ENCODE data around the gene TCF7L1.

Gene TCF7L1

GRCh38 chr2:85263591-85263990 is 130.4 kb downstream of the TCF7L1 start:
- Histone ChIP-seq H3K27ac (peak overlapping the region in 1 of 2 donors; percentile 79), H3K4me3 (no peak overlapping the region)
- TF ChIP-seq CTCF (IDR thresholded peaks at IDR 0.05): no peak
- no peak for DNase-seq (ENCODE audit: low spot score)

DNA sequence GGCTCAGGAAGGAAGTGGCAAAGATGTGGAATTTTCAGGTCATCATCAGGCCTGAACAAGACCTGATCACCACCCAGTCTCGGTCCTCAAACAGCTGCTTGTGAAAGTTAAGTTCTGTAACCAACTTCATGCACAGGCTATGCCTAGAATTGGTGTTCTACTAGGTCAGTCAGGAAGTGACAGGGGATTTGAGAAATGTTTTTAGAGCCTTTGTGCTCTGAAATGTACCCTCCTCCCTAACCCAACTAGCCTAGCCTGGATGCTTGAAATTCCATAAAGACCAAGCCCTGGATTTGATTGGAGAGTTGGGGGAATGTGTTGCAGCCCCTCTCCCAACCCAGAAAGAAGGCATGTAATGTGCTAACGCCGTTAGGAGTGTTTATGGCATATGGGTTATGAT is 131.3 kb downstream of the TCF7L1 start:
- no peak overlapping the region for H3K4me3 ChIP-seq
- no peak for DNase-seq (ENCODE audit: low spot score)
- peak overlapping the region in 1 of 2 donors; percentile 79 for H3K27ac ChIP-seq
- no peak for TF ChIP-seq CTCF (IDR thresholded peaks at IDR 0.05)

DNA sequence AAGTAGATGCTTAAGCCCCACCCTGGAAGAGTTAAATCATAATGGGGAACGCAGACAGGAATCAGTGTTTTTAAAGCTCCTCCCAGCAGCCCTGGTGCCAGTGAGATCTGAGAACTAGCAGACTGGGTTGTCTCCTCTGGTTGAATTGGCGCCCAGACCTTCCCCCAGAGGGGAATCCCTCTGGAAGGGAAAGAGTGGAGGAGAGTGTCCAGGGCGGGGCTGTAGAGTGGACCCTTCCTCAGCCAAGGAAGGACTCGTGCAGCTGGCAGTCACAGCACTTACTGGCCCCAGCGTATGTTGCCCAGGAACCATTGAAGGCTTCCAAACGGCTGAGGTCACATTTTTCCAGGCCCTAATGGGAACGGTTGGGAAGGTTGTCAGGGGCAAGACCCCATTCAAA is 132.1 kb downstream of the TCF7L1 start:
- DNase-seq (ENCODE audit: low spot score): no peak
- peak overlapping the region; percentile 64 to 79 for H3K27ac ChIP-seq
- no peak overlapping the region for H3K4me3 ChIP-seq
- TF ChIP-seq CTCF (IDR thresholded peaks at IDR 0.05): no peak

DNA sequence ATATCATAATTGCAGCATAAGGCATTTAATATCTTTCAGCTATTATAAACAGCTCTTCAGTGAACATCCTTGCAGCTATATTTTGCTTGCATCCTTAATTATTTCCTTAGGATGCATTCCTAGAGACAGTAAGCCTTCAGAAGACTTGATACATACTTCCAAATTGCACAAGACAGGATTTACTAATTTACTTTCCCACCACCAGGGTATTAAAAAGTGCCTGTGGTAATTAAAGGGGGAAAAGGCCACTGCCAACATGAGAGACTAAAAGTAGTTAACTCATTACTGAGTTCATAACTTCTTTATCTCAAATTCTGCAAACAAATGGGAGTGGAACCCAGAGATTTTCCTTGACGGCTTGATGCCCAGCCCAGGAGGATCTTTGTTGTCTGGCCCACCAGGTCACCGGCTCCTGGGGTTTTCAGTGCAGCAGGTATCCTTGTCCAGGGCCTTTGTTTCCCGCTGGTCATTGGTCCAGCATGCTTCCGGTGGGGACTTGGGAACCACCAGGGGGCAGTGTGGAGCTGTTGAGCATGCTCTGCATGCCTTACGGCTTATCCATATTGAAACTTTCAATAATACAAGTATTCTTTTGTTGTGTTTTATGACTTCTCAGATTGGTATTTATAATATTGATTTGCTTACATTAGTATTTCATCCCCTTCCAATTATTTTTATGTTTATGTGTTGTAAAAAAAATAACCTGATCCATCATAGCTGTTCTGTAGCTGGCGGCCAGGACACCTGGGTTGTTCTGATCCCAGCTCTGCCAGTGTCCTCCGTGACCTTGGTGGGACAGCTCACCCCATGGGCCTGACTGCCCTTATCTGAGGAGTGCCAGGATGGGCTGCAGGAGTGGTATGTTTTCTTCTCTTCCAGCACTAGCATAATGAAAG is 133.2 kb downstream of the TCF7L1 start:
- Histone ChIP-seq H3K27ac (peak overlapping the region in 1 of 2 donors; percentile 22), H3K4me3 (no peak overlapping the region)
- no peak for DNase-seq (ENCODE audit: low spot score)
- TF ChIP-seq CTCF (IDR thresholded peaks at IDR 0.05): peak; percentile 74

DNA sequence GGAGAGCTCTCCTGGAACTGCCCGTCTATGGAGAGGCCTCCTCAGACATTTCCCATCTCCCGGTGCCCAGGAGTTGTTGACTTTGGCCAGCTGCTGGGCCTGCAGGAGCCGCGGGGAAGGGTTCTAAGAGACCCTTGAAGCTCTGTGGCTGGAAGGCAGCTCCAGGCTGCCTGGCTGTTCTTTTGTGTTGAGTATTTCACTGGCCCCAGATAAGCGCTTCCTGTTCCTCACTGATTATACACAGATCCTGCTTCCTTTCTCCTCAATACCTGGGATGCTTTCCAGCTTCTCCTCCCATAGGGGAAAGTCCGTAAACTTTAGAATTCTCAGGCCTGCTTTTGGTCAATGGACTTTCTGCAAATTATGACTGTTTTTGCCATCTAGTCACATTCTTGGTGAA is 136.8 kb downstream of the TCF7L1 start:
- no peak for DNase-seq (ENCODE audit: low spot score)
- peak overlapping the region in 1 of 2 donors; percentile 63 for H3K27ac ChIP-seq
- H3K4me3 ChIP-seq: no peak overlapping the region
- TF ChIP-seq CTCF (IDR thresholded peaks at IDR 0.05): no peak

DNA sequence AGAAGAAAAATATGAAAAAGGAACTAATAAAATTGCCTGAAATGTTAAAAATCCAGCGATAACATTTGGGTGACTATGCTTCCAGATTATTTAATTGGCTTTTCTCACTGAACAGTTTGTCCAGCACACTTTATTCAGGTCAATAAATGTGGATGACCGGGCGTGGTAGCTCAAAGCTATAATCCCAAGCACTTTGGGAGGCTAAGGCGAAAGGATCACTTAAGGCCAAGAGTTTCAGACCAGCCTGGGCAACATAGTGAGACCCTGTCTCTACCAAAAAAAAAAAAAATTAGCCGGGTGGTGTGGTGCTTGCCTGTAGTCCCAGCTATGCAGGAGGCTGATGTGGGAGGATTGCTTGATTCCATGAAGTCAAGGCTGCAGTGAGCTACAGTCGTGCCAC is 139.2 kb downstream of the TCF7L1 start:
- no peak overlapping the region for H3K27ac ChIP-seq
- DNase-seq (ENCODE audit: low spot score): no peak
- no peak overlapping the region for H3K4me3 ChIP-seq
- TF ChIP-seq CTCF (IDR thresholded peaks at IDR 0.05): no peak

Measured in coronary artery (tissue), 2 donors.